Activated naive CD8-positive, alpha-beta T cell treated with anti-CD3 and anti-CD28 coated beads, Interleukin-2, amount 10 ng/mL, durations not matched to agents 7 days and 5 days (primary cell): ENCODE data around the gene HNRNPA2B1. TPM values are rescaled to one million over a fixed set of nuclear protein-coding genes. Genes with fewer than 3 reads are reported as not detected.
"Not testable (repeated sequence)": the region's sequence is repeated elsewhere in the genome, so short reads cannot be mapped to it uniquely, and the experiment has no call there.

ENCODE experiments used
- ATAC-seq: fragments of 150-1000 bp; cut with Tn5 transposase; one replicate; pipeline ENCODE4 v1.10.0; 2021; ENCODE audit warnings: low read depth, moderate library complexity
- POLR2A ChIA-PET: fragments of 350-600 bp; sonication (Branson Sonifier 250); formaldehyde crosslinking; loops from one replicate; lab custom pipeline; 2021; ENCODE audit warnings: antibody characterized with exemption; lab: Charles Lee
- DNase-seq: peaks from one replicate; pipeline ENCODE4 v3.0.0; 2021
- H3K27ac Mint-ChIP-seq: one replicate; pipeline ENCODE4 v1.8.0; 2022; ENCODE audit warnings: mild to moderate bottlenecking, mixed read lengths
- H3K27me3 Mint-ChIP-seq: one replicate; pipeline ENCODE4 v1.8.0; 2022; ENCODE audit warnings: mild to moderate bottlenecking, moderate library complexity, mixed read lengths
- H3K36me3 Mint-ChIP-seq: one replicate; pipeline ENCODE4 v1.8.0; 2021; ENCODE audit warnings: mild to moderate bottlenecking, mixed read lengths
- H3K4me1 Mint-ChIP-seq: one replicate; pipeline ENCODE4 v1.8.0; 2021; ENCODE audit warnings: mixed read lengths
- H3K4me3 Mint-ChIP-seq: one replicate; pipeline ENCODE4 v1.8.0; 2022; ENCODE audit warnings: mild to moderate bottlenecking, moderate library complexity, mixed read lengths
- H3K9me3 Mint-ChIP-seq: one replicate; pipeline ENCODE4 v1.8.0; 2021; ENCODE audit warnings: mixed read lengths
- total RNA-seq, 2 experiments: library from RNA; stranded (reverse); gene quantifications; one replicate each; pipeline ENCODE4 v1.2.3, GENCODE V29; 2021

HNRNPA2B1 gene
- total RNA-seq, 2 experiments from 2014 or later = 653 to 667 TPM

GRCh38 chr7:26151953-26152781, 48.4 kb downstream of the HNRNPA2B1 start, which contains the start of gene NFE2L3:
Gene NFE2L3, plus strand, starts transcription at chr7:26152198. Its CDS starts 301 bp downstream, at chr7:26152499.
- H3K27ac Mint-ChIP-seq = peak within 1 kb of the TSS; percentile 93
- peak within 1 kb of the TSS; percentile 96 for H3K4me3 Mint-ChIP-seq
- no peaks in the 10 kb centered on the region for H3K27me3 Mint-ChIP-seq
- POLR2A ChIA-PET = interaction anchor here (0.6 to 2.7 kb wide), 21 partner anchors 9 to 257 kb away, joined by 3 to 47 read pairs (median 7); partner anchors contain the start of genes CBX3 and HNRNPA2B1
- DNase-seq (peak; percentile 93), ATAC-seq (peak; percentile 70)
- H3K36me3 Mint-ChIP-seq = no peaks in the 10 kb centered on the region
- peaks cover 1% of the 10 kb centered on the region for H3K9me3 Mint-ChIP-seq
- H3K4me1 Mint-ChIP-seq = peaks cover 50% of the 10 kb centered on the region

DNA sequence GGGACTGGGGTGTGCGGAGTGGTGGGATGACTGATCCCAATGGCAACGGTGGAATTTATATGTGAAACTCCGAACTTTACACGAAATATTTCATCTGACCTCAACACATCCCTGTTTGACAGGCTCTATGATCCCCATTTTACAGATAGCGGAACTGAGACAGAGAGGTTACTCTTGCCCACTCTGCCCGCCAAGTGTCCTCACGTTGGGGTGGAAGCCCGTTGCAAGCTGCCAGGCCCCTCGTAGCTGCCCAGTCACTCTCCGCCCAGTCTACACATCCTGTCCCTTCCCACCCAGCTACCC, 48.9 kb downstream of the HNRNPA2B1 start:
- POLR2A ChIA-PET = interaction anchor here (0.6 to 2.7 kb wide), 19 partner anchors 8 to 257 kb away, joined by 3 to 47 read pairs (median 7); partner anchors contain the start of genes CBX3 and HNRNPA2B1
- no peaks in the 10 kb centered on the region for H3K27me3 Mint-ChIP-seq
- peak overlapping the region; percentile 96 for H3K4me3 Mint-ChIP-seq
- no peaks in the 10 kb centered on the region for H3K36me3 Mint-ChIP-seq
- peaks cover 47% of the 10 kb centered on the region for H3K4me1 Mint-ChIP-seq
- DNase-seq = no peak
- no peak for ATAC-seq
- H3K27ac Mint-ChIP-seq = peak overlapping the region; percentile 93
- peaks cover 1% of the 10 kb centered on the region for H3K9me3 Mint-ChIP-seq

DNA sequence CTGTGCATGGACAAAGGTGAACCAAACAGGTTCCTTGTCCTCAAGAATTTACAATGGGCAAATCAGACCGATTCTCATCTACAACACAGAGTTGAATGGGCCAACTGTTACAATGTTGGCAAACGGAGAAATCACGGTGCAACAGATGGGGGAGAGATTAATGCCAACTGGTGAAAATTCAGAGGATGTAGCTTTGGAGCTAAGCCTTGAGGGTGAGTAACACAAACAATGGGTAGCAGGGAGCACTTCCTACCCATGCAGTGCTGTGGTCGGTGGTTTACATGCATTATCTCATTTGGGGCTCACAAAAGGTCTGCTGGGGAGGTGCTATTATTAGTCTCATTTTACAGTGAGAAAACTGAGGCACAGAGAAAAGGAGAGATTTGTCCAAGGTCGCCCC, 49.5 kb downstream of the HNRNPA2B1 start:
- peak; percentile 40 for ATAC-seq
- peak overlapping the region; percentile 96 for H3K4me3 Mint-ChIP-seq
- peaks cover 42% of the 10 kb centered on the region for H3K4me1 Mint-ChIP-seq
- H3K36me3 Mint-ChIP-seq = no peaks in the 10 kb centered on the region
- DNase-seq = no peak
- POLR2A ChIA-PET = interaction anchor here (0.7 to 2.7 kb wide), 14 partner anchors 11 to 256 kb away, joined by 3 to 47 read pairs (median 6); partner anchors contain the start of genes CBX3 and HNRNPA2B1
- peak overlapping the region; percentile 93 for H3K27ac Mint-ChIP-seq
- peaks cover 1% of the 10 kb centered on the region for H3K9me3 Mint-ChIP-seq
- no peaks in the 10 kb centered on the region for H3K27me3 Mint-ChIP-seq

- H3K27me3 Mint-ChIP-seq = peaks cover 8% of the 10 kb centered on the region
- H3K9me3 Mint-ChIP-seq = peaks cover 1% of the 10 kb centered on the region
- POLR2A ChIA-PET = no interaction called here
Observed at GRCh38 chr7:26149391-26149977, 51.1 kb downstream of the HNRNPA2B1 start.

GRCh38 chr7:26148307-26148700, 52.2 kb downstream of the HNRNPA2B1 start:
- ATAC-seq, H3K27me3 Mint-ChIP-seq, H3K27ac Mint-ChIP-seq, H3K36me3 Mint-ChIP-seq, H3K4me3 Mint-ChIP-seq, DNase-seq, H3K9me3 Mint-ChIP-seq: not testable (repeated sequence)
- POLR2A ChIA-PET = interaction anchor here (0.8 kb wide), 1 partner anchor 133 kb away, joined by 3 read pairs; no protein-coding TSS in a partner anchor
- H3K4me1 Mint-ChIP-seq = peaks cover 16% of the 10 kb centered on the region

More at GRCh38 chr7:26149391-26149977, 51.1 kb downstream of the HNRNPA2B1 start:
- Mint-ChIP-seq H3K36me3 (no peaks in the 10 kb centered on the region), H3K27ac (no peak overlapping the region), H3K4me1 (peaks cover 27% of the 10 kb centered on the region), H3K4me3 (no peak overlapping the region)
- no peak for ATAC-seq
- no peak for DNase-seq

DNA sequence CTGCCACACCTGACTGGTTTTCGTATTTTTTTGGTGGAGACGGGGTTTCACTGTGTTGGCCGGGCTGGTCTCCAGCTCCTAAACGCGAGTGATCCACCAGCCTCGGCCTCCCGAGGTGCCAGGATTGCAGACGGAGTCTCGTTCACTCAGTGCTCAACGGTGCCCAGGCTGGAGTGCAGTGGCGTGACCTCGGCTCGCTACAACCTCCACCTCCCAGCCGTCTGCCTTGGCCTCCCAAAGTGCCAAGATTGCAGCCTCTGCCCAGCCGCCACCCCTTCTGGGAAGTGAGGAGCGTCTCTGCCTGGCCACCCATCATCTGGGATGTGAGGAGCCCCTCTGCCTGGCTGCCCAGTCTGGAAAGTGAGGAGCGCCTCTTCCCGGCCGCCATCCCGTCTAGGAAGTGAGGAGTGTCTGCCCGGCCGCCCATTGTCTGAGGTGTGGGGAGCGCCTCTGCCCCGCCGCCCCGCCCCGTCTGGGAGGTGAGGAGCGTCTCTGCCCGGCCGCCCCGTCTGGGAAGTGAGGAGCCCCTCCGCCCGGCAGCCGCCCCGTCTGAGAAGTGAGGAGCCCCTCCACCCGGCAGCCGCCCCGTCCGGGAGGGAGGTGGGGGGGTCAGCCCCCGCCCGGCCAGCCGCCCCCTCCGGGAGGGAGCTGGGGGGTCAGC, 52.8 kb downstream of the HNRNPA2B1 start:
- H3K27ac Mint-ChIP-seq, DNase-seq, ATAC-seq, H3K9me3 Mint-ChIP-seq, H3K36me3 Mint-ChIP-seq, H3K4me3 Mint-ChIP-seq, H3K27me3 Mint-ChIP-seq: not testable (repeated sequence)
- POLR2A ChIA-PET = interaction anchor here (0.8 kb wide), 1 partner anchor 133 kb away, joined by 3 read pairs; no protein-coding TSS in a partner anchor
- peaks cover 12% of the 10 kb centered on the region for H3K4me1 Mint-ChIP-seq

DNA sequence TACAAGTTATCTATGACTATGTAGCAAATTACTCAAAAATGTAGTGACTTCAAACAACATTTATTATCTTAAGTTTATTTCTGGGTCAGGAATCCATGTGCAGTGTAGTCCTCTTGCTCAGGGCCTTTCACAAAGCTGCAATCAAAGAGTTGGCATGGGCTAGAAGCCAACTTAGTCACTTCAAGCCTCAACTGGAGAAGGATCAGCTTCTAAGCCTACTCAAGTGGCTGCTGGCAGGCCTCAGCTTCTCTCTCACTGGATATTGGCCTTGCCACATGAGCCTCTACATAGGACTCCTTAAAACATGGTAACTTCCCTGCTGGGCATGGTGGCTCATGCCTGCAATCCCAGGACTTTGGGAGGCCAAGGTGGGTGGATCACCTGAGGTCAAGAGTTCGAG, 53.5 kb downstream of the HNRNPA2B1 start:
- H3K27me3 Mint-ChIP-seq = peaks cover 8% of the 10 kb centered on the region
- POLR2A ChIA-PET = no interaction called here
- H3K4me3 Mint-ChIP-seq = no peak overlapping the region
- peaks cover 1% of the 10 kb centered on the region for H3K9me3 Mint-ChIP-seq
- no peak overlapping the region for H3K27ac Mint-ChIP-seq
- H3K4me1 Mint-ChIP-seq = peaks cover 12% of the 10 kb centered on the region
- ATAC-seq = no peak
- DNase-seq = no peak
- H3K36me3 Mint-ChIP-seq = no peaks in the 10 kb centered on the region

DNA sequence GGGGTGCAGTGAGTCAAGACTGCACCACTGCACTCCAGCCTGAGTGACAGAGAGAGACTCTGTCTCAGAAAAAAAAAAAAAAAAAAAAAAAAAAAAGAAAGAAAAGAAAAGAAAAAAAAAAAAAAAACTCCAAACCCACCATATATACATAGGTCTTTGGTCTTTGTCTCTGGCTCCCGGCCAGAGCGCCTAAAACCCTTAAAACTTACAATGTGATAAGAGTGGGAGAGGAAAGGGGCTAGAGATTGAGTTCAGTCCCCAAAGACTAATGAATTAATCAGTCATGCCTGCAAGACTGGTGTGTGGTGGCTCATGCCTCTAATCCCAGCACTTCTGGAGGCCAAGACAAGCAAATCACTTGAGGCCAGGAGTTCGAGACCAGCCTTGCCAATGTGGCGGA, 55.3 kb downstream of the HNRNPA2B1 start:
- POLR2A ChIA-PET = no interaction called here
- Mint-ChIP-seq H3K4me1 (no peaks in the 10 kb centered on the region), H3K27ac (no peak overlapping the region), H3K4me3 (no peak overlapping the region), H3K9me3 (peaks cover 1% of the 10 kb centered on the region), H3K36me3 (no peaks in the 10 kb centered on the region), H3K27me3 (peaks cover 8% of the 10 kb centered on the region)
- ATAC-seq (no peak), DNase-seq (no peak)

DNA sequence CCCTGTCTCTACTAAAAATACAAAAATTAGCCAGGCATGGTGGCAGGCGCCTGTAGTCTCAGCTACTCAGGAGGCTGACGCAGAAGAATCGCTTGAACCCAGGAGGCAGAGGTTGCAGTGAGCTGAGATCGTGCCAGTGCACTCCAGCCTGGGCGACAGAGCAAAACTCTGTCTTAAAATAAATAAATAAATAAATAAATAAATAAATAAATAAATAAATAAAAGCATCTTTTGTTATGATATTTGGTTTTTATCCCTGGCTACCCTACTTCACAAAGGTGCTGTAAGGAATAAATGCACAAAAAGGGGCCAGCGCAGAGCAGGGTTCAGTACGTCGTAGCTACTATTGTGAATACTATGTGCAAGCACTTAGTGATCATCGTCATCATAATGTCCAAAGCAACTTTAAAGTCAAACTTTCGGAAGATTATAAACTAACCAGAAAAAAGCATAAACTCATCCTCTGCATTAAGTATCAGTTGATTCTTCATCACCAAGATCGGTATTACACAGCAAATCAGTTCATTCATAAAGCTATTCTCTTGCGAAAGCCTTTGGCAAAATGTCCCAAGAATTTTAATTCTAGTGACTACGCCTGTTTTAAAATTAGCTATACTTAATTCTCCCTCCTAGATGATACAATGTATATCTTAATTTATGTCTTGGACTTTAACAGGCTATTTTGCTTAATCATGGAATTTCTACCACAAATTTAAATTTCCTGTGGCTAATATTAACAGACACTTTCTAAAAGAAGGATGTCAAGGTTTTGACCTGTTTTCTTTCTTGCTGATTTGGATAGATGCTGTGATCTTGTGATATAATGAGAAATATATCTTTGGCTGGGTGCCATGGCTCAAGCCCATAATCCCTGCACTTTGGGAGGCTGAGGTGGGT, 56.1 kb downstream of the HNRNPA2B1 start:
- Mint-ChIP-seq H3K4me1 (peaks cover 2% of the 10 kb centered on the region), H3K4me3 (no peak overlapping the region), H3K27ac (no peak overlapping the region), H3K36me3 (no peaks in the 10 kb centered on the region), H3K27me3 (peaks cover 8% of the 10 kb centered on the region), H3K9me3 (peaks cover 1% of the 10 kb centered on the region)
- no peak for DNase-seq
- POLR2A ChIA-PET = no interaction called here
- ATAC-seq = no peak

DNA sequence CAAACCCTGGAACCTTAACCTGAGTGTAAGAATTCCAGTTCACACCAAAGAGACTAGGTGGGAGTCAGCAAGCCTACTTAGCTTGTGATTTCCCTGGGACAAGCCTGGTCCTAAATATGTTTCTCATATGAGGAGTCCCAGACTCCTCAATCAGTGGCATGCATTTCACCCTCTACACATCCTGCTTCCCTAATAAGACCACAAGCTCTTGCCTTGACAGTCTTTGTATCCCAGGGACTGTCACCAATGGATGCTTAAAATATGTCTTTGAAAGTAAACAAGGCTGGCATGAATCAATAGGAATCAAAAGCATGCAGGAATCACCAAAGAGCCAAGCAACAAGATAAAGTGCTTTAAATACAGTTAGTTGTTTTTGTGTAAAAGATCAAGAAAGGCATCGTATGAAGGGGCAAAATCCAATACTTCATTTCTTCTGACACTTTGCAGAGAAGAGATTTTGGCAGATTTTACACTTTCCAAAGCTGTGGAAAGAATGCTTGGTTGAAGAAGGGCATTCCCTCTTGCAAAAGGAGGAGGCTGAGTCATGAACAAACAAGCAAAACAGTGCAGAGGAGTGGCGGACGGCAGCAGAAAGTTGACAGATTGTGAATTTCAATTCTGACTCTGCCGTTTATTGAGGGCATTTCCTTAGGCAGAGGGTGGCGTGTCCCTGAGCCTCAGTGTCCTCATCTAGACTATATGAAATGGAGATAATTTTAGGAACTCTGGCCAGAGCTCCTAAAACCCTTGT, 57.1 kb downstream of the HNRNPA2B1 start:
- H3K4me1 Mint-ChIP-seq = peaks cover 2% of the 10 kb centered on the region
- ATAC-seq = no peak
- DNase-seq = no peak
- H3K4me3 Mint-ChIP-seq = no peak overlapping the region
- peaks cover 8% of the 10 kb centered on the region for H3K27me3 Mint-ChIP-seq
- H3K9me3 Mint-ChIP-seq = peaks cover 1% of the 10 kb centered on the region
- no peaks in the 10 kb centered on the region for H3K36me3 Mint-ChIP-seq
- no peak overlapping the region for H3K27ac Mint-ChIP-seq
- POLR2A ChIA-PET = interaction anchor here (0.7 kb wide), 1 partner anchor 8 kb away, joined by 3 read pairs; the partner anchor contains the start of gene NFE2L3

DNA sequence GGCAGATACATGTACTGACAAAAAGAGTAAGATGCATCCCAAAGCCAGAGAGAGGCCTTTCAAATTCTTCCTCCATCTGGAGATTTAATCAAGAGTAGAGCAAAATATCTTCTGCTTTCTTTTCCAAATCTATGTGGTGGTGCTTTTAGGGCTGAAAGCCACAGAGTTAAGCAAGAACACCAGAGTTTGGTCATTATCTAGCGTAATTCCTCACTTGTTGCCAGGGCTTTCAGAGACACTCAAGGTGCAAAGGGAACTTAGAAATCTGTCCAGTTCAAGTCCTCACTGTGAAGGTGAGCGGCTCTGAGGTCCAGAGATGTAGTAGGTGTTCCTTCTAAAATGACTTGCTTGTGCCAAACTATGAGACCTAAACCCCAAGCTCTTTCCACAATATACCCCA, 59.5 kb downstream of the HNRNPA2B1 start:
- H3K4me3 Mint-ChIP-seq = no peak overlapping the region
- H3K9me3 Mint-ChIP-seq = no peaks in the 10 kb centered on the region
- no peaks in the 10 kb centered on the region for H3K36me3 Mint-ChIP-seq
- DNase-seq = no peak
- POLR2A ChIA-PET = interaction anchor here (0.5 kb wide), 1 partner anchor 54 kb away, joined by 5 read pairs; no protein-coding TSS in a partner anchor
- H3K27me3 Mint-ChIP-seq = peaks cover 8% of the 10 kb centered on the region
- no peak for ATAC-seq
- no peak overlapping the region for H3K27ac Mint-ChIP-seq
- peaks cover 2% of the 10 kb centered on the region for H3K4me1 Mint-ChIP-seq

GRCh38 chr7:26140380-26140779, 60.2 kb downstream of the HNRNPA2B1 start:
- Mint-ChIP-seq H3K27me3 (peaks cover 5% of the 10 kb centered on the region), H3K4me3 (no peak overlapping the region), H3K27ac (no peak overlapping the region), H3K9me3 (no peaks in the 10 kb centered on the region), H3K4me1 (peaks cover 2% of the 10 kb centered on the region), H3K36me3 (peaks cover 1% of the 10 kb centered on the region)
- DNase-seq (no peak), ATAC-seq (no peak)
- POLR2A ChIA-PET = no interaction called here
